Loucy (cell line): ENCODE data around the gene WDR48.

Source experiments
- H2AFZ ChIP-seq: fragments of 200-600 bp; sonication (generic); 2 replicates; pipeline ENCODE4 v1.6.0; 2016; ENCODE audit warnings: antibody characterized with exemption, mild to moderate bottlenecking, low read length, moderate library complexity
- H3F3A ChIP-seq: fragments of 200-600 bp; 2 replicates; pipeline ENCODE4 v1.6.0; 2016; ENCODE audit warnings: antibody characterized with exemption, low read depth, mild to moderate bottlenecking
- H3K27me3 ChIP-seq: fragments of 200-600 bp; sonication (generic); 2 replicates; pipeline ENCODE4 v1.6.1; 2014; ENCODE audit warnings: low read length, mild to moderate bottlenecking; ENCODE audit not compliant: insufficient read depth, poor library complexity, severe bottlenecking
- H3K36me3 ChIP-seq: fragments of 200-600 bp; sonication (generic); 2 replicates; pipeline ENCODE4 v1.6.1; 2016; ENCODE audit warnings: low read length; ENCODE audit not compliant: insufficient read depth
- H3K4me1 ChIP-seq: fragments of 200-600 bp; sonication (generic); 2 replicates; pipeline ENCODE4 v1.5.1; 2014; ENCODE audit warnings: low read length, mild to moderate bottlenecking; ENCODE audit not compliant: insufficient read depth, poor library complexity, severe bottlenecking
- H3K4me2 ChIP-seq: fragments of 200-600 bp; sonication (generic); 2 replicates; pipeline ENCODE4 v1.6.0; 2014; ENCODE audit warnings: antibody characterized with exemption, low read length, low read depth, mild to moderate bottlenecking; ENCODE audit not compliant: poor library complexity, severe bottlenecking
- H3K4me3 ChIP-seq: fragments of 200-600 bp; sonication (generic); 2 replicates; pipeline ENCODE4 v1.5.1; 2014; ENCODE audit warnings: low read length, mild to moderate bottlenecking, mixed read lengths; ENCODE audit not compliant: poor library complexity, severe bottlenecking
- H3K79me2 ChIP-seq: fragments of 200-600 bp; sonication (generic); 2 replicates; pipeline ENCODE4 v1.6.1; 2014; ENCODE audit warnings: low read length; ENCODE audit not compliant: insufficient read depth
- H3K9ac ChIP-seq: fragments of 200-600 bp; sonication (generic); 2 replicates; pipeline ENCODE4 v1.6.0; 2014; ENCODE audit warnings: mild to moderate bottlenecking, low read depth, low read length, moderate library complexity; ENCODE audit not compliant: poor library complexity, severe bottlenecking
- H3K9me2 ChIP-seq: fragments of 200-600 bp; sonication (generic); replicated peaks from 2 replicates; pipeline ENCODE4 v1.6.1; 2016; ENCODE audit warnings: low read depth, low read length, mixed read lengths
- H3K9me3 ChIP-seq: fragments of 200-600 bp; sonication (generic); 2 replicates; pipeline ENCODE4 v1.6.1; 2014; ENCODE audit warnings: mild to moderate bottlenecking, antibody characterized with exemption, low read length, low read depth; ENCODE audit not compliant: insufficient read depth
- H4K20me1 ChIP-seq: fragments of 200-600 bp; sonication (generic); 2 replicates; pipeline ENCODE4 v1.6.0; 2014; ENCODE audit warnings: antibody characterized with exemption, low read length, mild to moderate bottlenecking; ENCODE audit not compliant: insufficient read depth, poor library complexity, severe bottlenecking
- EZH2phosphoT487 ChIP-seq: fragments of 200-600 bp; IDR thresholded peaks from 2 replicates; pipeline ENCODE4 v1.6.1; 2018; ENCODE audit warnings: antibody characterized with exemption, mild to moderate bottlenecking, moderate library complexity, borderline replicate concordance
- TF ChIP-seq, protein P1 (sequence below): fragments of 200-600 bp; sonication (generic); conservative IDR thresholded peaks from 2 replicates; pipeline ENCODE4 v1.5.1; 2014; ENCODE audit warnings: mild to moderate bottlenecking, antibody characterized with exemption, low read length

The WDR48 gene

DNA sequence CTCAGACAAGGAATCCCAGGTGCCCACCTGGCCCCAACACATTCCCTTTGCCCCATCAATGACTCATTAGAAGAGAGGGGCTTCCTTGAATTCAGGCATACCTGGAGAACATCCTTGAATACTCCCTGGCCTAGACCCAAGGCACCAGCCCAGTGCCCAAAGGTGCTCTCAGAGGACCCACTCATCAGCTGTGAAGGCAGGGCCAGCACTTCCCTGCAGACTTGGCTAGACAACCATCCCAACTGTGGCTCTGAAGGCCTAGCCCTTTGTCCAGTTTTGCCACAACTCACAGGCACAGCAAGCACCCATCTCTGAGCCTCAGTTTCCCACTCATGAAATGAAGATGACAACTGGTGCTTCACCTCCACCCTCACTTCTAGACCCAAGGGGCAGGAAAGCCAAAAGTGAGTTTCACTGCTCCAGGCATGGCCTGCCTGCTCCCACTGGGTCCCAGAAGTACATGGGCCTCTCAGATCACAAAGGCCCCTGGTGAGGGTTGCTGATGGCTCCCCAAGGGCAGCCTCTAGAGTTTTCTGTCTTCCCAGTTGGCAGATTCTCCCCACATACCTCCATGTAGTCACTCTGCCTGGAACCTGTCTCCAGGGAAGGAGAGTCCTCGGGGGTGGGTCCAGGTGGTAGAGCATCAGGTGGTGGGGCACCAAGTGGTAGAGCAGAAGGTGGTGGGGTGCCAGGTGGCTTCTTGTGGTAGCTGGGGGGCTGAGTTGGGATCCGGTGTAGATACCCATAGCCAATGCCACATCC, 48.1 kb downstream of the WDR48 start:
- Histone ChIP-seq H4K20me1 (peaks cover 8% of the 10 kb centered on the region), H3K36me3 (peaks cover 61% of the 10 kb centered on the region; the same call in 1 of the 2 replicates), H3K9me2 (no peaks in the 10 kb centered on the region), H2AFZ (no peak overlapping the region), H3K9me3 (no peaks in the 10 kb centered on the region), H3K4me3 (no peak overlapping the region), H3K27me3 (no peaks in the 10 kb centered on the region), H3F3A (no peaks in the 10 kb centered on the region), H3K9ac (no peak overlapping the region), H3K4me1 (peaks cover 14% of the 10 kb centered on the region), H3K79me2 (peaks cover 8% of the 10 kb centered on the region; the same call in 1 of the 2 replicates), H3K4me2 (no peak overlapping the region)
- no peak for TF ChIP-seq EZH2phosphoT487
- TF ChIP-seq, protein P1, sequence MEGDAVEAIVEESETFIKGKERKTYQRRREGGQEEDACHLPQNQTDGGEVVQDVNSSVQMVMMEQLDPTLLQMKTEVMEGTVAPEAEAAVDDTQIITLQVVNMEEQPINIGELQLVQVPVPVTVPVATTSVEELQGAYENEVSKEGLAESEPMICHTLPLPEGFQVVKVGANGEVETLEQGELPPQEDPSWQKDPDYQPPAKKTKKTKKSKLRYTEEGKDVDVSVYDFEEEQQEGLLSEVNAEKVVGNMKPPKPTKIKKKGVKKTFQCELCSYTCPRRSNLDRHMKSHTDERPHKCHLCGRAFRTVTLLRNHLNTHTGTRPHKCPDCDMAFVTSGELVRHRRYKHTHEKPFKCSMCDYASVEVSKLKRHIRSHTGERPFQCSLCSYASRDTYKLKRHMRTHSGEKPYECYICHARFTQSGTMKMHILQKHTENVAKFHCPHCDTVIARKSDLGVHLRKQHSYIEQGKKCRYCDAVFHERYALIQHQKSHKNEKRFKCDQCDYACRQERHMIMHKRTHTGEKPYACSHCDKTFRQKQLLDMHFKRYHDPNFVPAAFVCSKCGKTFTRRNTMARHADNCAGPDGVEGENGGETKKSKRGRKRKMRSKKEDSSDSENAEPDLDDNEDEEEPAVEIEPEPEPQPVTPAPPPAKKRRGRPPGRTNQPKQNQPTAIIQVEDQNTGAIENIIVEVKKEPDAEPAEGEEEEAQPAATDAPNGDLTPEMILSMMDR: no peak

DNA sequence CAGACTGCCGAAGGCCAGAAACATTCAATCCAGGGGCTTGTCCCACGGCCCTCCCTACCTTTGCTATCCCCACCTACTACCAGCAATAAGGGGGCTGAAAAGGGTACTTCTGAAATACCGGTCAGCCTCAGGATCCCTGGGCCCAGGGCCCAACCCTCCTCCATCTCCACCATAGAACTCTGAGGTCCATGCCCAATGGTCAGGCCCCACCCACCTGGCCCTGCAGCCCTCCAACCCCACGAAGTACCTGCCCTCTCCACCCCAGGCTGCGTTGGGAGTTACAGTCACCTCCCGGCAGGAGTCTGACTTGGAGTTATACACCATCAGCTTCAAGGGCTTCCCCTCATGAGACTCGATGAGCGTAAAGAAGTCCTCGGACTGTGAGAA, 48.7 kb downstream of the WDR48 start:
- Histone ChIP-seq H2AFZ (no peak overlapping the region), H4K20me1 (peaks cover 8% of the 10 kb centered on the region), H3K36me3 (peaks cover 55% of the 10 kb centered on the region; the same call in 1 of the 2 replicates), H3K4me2 (no peak overlapping the region), H3K4me1 (peaks cover 19% of the 10 kb centered on the region), H3F3A (no peaks in the 10 kb centered on the region), H3K9ac (no peak overlapping the region), H3K4me3 (no peak overlapping the region), H3K9me3 (no peaks in the 10 kb centered on the region), H3K27me3 (no peaks in the 10 kb centered on the region), H3K9me2 (no peaks in the 10 kb centered on the region), H3K79me2 (peaks cover 13% of the 10 kb centered on the region; the same call in 1 of the 2 replicates)
- TF ChIP-seq, protein P1: no peak
- TF ChIP-seq EZH2phosphoT487: no peak

DNA sequence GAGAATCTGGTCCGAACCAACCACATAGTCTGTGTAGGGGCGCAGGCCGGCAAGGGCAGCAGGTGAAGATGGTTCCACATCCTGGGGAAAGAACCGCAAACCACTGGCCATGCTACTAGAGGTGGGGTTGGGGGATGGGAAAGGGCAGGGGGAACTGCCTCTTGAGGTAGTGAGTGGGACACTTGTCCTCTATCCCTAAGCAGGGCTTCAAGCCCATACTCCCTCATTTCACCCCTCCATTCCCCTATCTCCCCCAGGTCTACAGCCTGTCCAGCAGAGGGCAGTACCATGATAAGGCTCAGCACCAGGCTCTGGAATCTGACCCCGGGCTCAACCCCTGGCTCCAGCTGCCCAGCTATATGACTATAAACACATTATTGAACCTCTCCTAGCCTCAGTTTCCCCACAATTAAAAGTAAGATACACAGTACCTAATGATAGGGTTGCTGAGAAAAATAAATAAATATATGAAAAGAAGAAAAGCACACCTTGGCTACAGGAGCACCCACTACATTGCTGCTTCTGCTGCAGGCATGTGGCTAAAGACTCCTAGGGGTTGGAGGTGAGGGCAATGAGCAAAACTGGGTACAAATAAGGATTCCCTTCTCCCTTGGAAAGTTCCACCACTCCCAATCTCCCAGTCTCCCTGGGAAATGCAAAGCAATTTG, 49.3 kb downstream of the WDR48 start:
- H3K9me3 ChIP-seq: no peaks in the 10 kb centered on the region
- peak overlapping the region; percentile 88 for H3K4me2 ChIP-seq
- peaks cover 19% of the 10 kb centered on the region; the same call in 1 of the 2 replicates for H3K79me2 ChIP-seq

More for the DNA sequence above, 49.3 kb downstream of the WDR48 start:
- TF ChIP-seq EZH2phosphoT487: no peak
- TF ChIP-seq, protein P1: peak; percentile 81
- no peak overlapping the region for H3K4me3 ChIP-seq
- H2AFZ ChIP-seq: no peak overlapping the region
- no peaks in the 10 kb centered on the region for H3F3A ChIP-seq
- peaks cover 48% of the 10 kb centered on the region; the same call in 1 of the 2 replicates for H3K36me3 ChIP-seq
- H3K9ac ChIP-seq: no peak overlapping the region
- H3K27me3 ChIP-seq: no peaks in the 10 kb centered on the region
- H4K20me1 ChIP-seq: peaks cover 15% of the 10 kb centered on the region
- H3K4me1 ChIP-seq: peaks cover 26% of the 10 kb centered on the region
- H3K9me2 ChIP-seq: no peaks in the 10 kb centered on the region
